MG63 (cell line): ENCODE data around the gene IL22RA1. TPM values are rescaled to one million over a fixed set of nuclear protein-coding genes. Genes with fewer than 3 reads are reported as not detected.

Experiments used
- DNase-seq: peaks from one replicate; pipeline ENCODE4 v3.0.0-alpha.2; 2020
- H3K27me3 ChIP-seq: fragments of 250-450 bp; sonication (Bioruptor Pico); 2 replicates; pipeline ENCODE4 v1.5.1; 2020; ENCODE audit warnings: mild to moderate bottlenecking, moderate library complexity
- H3K36me3 ChIP-seq: fragments of 250-450 bp; sonication (Bioruptor Pico); 2 replicates; pipeline ENCODE4 v1.5.1; 2020; ENCODE audit warnings: mild to moderate bottlenecking, moderate library complexity
- H3K4me3 ChIP-seq: fragments of 250-450 bp; sonication (Bioruptor Pico); 2 replicates; pipeline ENCODE4 v1.5.1; 2020; ENCODE audit warnings: mild to moderate bottlenecking, moderate library complexity
- H3K9me3 ChIP-seq: fragments of 250-450 bp; sonication (Bioruptor Pico); 2 replicates; pipeline ENCODE4 v1.5.1; 2020; ENCODE audit warnings: mild to moderate bottlenecking, moderate library complexity
- total RNA-seq: library from RNA; depleted of rRNA; stranded (reverse); fragments of >200 nt; shearing (Covaris generic); gene quantifications from 2 replicates; pipeline ENCODE4 v1.2.3, GENCODE V29; 2014; ENCODE audit warnings: low replicate concordance; rRNA removed

IL22RA1 gene, protein sequence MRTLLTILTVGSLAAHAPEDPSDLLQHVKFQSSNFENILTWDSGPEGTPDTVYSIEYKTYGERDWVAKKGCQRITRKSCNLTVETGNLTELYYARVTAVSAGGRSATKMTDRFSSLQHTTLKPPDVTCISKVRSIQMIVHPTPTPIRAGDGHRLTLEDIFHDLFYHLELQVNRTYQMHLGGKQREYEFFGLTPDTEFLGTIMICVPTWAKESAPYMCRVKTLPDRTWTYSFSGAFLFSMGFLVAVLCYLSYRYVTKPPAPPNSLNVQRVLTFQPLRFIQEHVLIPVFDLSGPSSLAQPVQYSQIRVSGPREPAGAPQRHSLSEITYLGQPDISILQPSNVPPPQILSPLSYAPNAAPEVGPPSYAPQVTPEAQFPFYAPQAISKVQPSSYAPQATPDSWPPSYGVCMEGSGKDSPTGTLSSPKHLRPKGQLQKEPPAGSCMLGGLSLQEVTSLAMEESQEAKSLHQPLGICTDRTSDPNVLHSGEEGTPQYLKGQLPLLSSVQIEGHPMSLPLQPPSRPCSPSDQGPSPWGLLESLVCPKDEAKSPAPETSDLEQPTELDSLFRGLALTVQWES
- total RNA-seq: 0.86 TPM in 1 of 2 replicates, not detected in the other

DNA sequence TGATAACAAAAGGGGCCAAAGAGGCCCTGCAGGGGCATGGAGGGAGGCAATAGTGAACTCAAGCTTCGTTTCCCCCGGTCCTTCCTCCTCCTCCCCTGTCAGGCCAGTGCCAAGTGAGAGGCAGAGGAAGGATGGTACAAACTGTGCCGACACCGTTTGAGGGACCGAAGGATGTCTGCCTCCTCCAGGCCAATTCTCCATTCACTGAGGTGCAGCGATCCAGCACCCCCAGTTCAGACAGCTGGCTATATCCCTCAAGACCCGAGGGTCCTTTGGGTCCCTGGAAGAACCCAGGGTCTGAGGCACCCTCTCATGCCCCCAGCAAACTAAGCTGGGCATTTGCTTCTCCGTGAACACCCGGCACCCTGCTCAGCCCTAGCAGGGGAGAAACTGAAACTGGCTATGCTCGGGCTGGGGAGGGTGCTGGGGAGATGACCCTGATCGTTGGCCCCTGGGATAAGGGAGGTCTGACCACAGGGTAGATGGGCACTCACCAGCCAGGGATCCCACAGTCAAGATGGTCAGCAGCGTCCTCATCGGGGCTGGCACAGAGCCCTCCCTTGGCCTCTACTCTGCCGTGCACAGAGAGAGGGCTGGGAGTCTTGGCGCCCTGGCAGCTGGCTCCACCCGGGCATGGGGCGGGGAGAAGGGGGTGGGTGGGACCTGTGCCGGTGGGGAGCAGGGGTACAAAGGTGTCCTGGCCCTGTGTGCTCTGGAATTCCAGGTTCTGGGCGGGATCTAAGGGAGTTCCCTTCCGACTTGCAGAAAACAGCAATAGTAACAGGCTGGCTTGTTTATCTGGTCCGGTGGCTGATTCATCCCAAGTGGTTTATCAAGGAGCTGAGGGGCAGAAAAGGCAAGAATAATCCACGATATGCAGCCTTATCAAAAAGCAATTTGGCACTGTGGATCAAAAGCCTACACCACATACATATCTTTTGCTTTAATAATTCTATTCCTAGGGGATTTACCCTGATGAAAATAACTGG is at the start of gene IL22RA1:
IL22RA1 (minus strand) TSS at position 595 of the 989 bp plus-strand sequence; CDS start at position 537, 58 bp downstream.
- Histone ChIP-seq H3K36me3 (no peaks in the 10 kb centered on the region), H3K9me3 (no peaks in the 10 kb centered on the region), H3K4me3 (peak within 1 kb of the TSS; percentile 56), H3K27me3 (no peaks in the 10 kb centered on the region)
- peak; percentile 59 for DNase-seq

DNA sequence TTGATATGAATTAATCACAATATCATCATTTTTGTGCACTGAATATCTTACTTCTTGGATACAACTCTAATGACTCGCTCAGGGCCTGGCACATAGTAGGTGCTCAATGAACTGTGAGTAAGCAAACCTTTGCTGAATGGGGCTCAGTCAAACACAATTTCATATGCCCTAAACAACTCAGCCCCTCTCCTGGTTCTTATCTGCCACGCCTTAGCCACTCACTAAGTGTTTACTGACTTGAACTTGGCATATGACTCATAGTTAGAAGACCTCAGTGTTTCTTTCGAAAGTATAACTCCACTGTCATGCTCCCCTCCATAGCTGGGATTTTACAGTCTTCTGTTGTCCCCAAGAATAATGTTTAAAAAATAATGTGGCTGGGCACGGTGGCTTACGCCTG is 48.9 kb upstream of the IL22RA1 start:
- peak; percentile 52 for DNase-seq
- H3K9me3 ChIP-seq: no peaks in the 10 kb centered on the region

DNA sequence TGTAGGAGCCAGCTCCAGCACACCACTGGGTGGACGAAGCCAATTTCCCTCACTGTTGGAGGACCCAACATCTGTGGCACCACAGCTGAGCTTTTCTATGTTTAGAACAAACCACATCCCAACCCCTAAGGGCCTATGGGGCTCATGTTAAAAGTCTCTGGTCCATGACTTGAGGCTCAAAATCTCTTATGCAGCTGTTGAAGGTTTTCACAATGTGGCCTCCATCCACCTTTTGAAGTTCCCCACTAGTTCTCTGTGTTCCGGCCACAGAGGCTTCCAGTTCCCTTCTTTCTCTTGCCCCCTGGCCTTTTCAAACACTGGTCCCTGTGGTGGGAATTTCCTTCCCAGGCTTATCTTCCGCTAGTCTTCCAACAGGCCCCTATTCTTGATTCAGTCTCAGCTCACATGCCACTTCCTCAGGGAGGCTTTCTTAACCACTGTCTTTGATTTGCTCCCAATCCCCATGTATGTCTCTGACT is 48.1 kb upstream of the IL22RA1 start:
- no peaks in the 10 kb centered on the region for H3K36me3 ChIP-seq
- H3K4me3 ChIP-seq: no peak overlapping the region
- H3K9me3 ChIP-seq: no peaks in the 10 kb centered on the region
- no peak for DNase-seq
- H3K27me3 ChIP-seq: no peaks in the 10 kb centered on the region

More for the DNA sequence above, 48.9 kb upstream of the IL22RA1 start:
- no peaks in the 10 kb centered on the region for H3K36me3 ChIP-seq
- no peaks in the 10 kb centered on the region for H3K27me3 ChIP-seq
- no peak overlapping the region for H3K4me3 ChIP-seq

DNA sequence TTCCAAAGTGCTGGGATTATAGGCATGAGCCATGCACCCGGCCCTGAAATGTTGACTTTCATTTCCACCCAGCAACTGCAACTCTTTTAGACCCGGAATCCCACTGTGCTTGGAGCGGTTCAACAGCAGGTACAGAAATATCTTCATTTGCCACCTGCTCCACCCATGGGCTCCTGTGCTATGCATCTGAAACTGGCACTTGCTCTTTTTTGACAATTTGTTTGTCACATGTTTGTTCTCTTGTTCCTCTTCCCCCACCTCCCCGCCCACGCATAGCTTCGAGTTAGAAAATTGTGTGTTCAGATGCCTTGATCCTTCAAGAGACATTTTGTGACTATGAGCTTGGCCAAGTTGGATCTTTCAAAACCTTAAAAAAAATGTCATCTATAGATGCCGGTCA is 46.6 kb upstream of the IL22RA1 start:
- DNase-seq: no peak
- Histone ChIP-seq H3K9me3 (no peaks in the 10 kb centered on the region), H3K36me3 (no peaks in the 10 kb centered on the region), H3K4me3 (no peak overlapping the region), H3K27me3 (no peaks in the 10 kb centered on the region)

DNA sequence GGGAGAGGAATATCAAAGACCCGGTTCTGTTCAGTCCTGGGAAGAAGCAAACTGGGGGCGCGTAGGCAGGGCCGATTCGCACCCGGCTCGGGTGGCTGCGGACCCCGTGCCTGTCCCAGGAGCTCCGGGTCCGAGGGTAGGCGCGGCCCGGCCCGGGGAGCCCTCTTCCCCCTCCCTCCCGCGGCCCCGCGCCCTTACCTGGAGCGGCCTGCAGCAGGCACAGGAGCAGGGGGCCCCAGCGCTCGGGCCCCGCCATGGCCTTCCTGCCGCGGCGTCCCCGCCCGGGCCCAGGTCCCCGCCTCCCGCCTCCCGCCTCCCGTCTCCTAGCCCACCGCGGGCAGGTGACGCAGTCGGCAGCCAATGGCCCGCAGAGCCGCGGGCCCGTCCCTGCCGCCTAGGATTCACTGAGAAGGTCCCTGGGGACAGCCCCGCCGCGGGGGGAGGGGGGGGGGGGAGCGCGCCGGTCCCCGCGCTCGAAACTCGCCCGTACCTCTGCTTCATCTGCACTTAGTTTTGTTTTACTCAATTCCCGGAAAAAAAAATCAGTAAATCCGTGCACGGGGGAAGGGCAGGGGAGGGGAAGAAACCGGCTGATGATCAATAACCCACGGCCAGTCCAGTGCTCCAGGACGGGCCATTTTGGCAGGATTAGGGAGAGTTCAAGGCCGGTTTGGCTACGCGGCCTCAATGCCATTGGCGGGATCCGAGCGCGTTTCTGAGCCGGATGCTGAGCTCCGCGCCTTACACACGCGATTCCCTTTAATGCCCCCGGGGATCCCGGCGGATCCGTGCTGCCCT is 44.3 kb upstream of the IL22RA1 start, which contains the start of gene IFNLR1:
IFNLR1 (minus strand) TSS at position 297 of the 798 bp plus-strand sequence; CDS start at position 256, 41 bp downstream.
- H3K9me3 ChIP-seq: no peaks in the 10 kb centered on the region
- peak within 1 kb of the TSS; percentile 41 for H3K4me3 ChIP-seq
- DNase-seq: peak; percentile 47
- H3K27me3 ChIP-seq: no peaks in the 10 kb centered on the region
- no peaks in the 10 kb centered on the region for H3K36me3 ChIP-seq

DNA sequence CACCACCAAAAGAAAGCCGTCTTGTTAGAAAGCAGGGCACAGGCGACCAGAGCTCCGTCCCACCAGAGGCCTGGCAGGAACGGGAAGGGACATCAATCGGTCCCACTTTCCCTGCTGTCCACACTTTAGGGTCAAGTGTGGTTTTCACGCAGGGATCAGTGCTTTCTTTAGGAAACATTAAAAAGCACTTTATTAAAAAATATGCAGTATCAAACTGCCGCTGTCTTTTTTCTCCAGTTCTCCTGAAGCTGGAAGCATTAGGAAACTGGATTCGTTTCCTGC is 43.7 kb upstream of the IL22RA1 start:
- H3K4me3 ChIP-seq: peak overlapping the region; percentile 41
- H3K27me3 ChIP-seq: no peaks in the 10 kb centered on the region
- no peak for DNase-seq
- no peaks in the 10 kb centered on the region for H3K36me3 ChIP-seq
- no peaks in the 10 kb centered on the region for H3K9me3 ChIP-seq

DNA sequence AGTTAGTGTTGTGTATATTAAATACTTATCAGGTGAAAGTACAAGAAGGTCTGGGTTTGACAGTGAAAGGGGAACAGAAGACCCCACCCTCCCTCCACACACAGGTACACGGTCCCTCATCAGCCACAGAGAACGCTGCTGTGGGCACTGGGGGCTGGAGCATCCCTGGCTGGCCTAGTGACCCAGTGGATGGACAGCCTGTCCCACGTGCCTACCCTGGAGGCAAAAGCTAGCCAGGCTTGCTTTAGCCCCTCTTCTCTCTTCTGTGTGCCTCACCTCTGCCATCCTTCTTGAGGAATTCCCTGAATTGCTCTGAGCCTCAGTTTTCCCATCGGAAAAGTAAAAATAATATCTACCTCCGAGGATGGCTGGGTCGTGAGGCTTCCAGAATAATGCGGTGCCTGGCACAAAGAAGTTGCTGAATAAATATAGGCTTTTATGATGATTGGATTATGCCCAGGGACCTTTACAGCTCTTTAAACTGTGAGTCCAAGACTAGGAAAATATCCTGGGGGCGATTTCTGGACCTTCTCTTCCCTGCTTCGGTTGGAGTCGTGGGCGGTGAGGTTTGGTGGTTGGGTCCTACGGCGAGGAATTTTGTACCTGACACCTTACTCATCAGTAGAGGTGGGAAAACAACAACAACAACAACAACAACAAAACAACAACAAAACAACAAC is 43.2 kb upstream of the IL22RA1 start:
- H3K4me3 ChIP-seq: no peak overlapping the region
- no peaks in the 10 kb centered on the region for H3K36me3 ChIP-seq
- no peak for DNase-seq
- no peaks in the 10 kb centered on the region for H3K27me3 ChIP-seq
- no peaks in the 10 kb centered on the region for H3K9me3 ChIP-seq

DNA sequence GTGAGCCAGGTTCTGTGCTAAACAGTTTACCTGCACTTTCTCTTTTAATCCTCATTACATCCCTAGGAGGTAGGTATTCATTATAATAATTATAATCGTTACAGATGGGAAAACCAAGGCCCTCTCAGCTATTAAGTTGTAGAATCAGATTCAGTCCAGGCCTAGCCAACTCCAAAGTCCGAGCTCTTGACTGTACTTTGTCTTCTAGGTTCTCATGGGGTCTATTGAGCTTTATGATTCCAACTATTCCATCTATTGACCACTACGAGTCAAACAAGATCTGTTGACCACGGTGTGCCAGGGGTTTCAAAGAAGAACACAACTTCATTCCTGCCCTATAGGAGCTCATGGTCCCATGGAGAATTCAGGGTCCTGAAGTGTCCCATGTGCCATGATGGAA is 42.1 kb upstream of the IL22RA1 start:
- Histone ChIP-seq H3K36me3 (no peaks in the 10 kb centered on the region), H3K4me3 (no peak overlapping the region), H3K27me3 (no peaks in the 10 kb centered on the region), H3K9me3 (no peaks in the 10 kb centered on the region)
- DNase-seq: no peak

DNA sequence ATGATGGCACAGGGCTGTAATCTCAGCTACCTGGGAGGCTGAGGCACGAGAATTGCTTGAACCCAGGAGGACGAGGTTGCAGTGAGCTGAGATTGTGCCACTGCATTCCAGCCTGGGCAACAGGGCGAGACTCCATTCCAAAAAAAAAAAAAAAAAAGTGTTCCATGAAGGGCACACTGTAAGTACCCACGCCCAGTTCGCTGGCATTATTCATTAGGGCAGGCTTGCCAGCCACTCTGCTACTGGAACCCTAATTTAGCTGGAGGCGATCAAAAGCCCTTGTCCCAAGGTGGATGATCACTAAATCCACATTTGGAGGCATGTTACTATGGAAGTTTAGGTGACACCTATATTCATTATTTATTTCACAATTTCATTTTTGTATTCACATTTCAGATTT is 39.1 kb upstream of the IL22RA1 start:
- Histone ChIP-seq H3K4me3 (no peak overlapping the region), H3K9me3 (no peaks in the 10 kb centered on the region), H3K27me3 (no peaks in the 10 kb centered on the region), H3K36me3 (no peaks in the 10 kb centered on the region)
- DNase-seq: no peak

DNA sequence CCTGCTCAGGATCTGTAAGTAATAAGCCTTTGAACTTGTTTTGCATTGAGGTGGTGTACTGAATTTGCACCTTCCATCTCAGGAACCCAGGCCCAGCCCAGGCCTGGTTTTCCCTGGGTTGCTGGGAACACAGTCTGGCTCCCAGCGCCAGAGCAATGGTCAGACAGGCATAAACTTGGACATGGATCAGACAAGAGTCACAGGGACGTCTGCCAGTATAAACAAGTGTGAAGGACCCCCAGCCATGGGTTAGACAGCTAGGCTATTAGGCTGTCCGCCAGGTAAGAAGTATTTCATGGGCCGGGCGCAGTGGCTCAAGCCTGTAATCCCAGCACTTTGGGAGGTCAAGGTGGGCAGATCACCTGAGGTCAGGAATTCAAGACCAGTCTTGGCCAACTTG is 38.7 kb upstream of the IL22RA1 start:
- Histone ChIP-seq H3K27me3 (no peaks in the 10 kb centered on the region), H3K4me3 (no peak overlapping the region), H3K9me3 (no peaks in the 10 kb centered on the region), H3K36me3 (no peaks in the 10 kb centered on the region)
- DNase-seq: no peak

DNA sequence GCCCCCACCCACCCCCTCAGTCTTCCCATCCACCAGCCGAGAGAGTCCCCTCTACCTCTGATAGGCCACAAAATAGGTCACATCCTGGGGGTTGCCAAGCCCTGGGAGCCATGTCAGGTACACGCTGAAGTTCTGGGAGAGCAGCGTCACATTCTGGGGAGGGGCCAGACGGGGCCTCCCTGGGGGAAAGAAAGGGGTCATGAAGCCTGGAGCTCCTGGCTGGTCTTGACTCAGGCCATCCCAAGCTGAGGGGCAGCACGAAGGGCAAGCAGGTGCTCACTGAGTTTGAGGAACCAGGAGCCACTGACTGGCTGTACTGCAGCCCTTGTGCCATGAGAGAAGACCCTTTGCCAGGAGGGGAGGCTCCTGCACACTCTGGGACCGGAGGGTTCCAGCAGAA is 37.7 kb upstream of the IL22RA1 start:
- DNase-seq: no peak
- no peaks in the 10 kb centered on the region for H3K36me3 ChIP-seq
- no peaks in the 10 kb centered on the region for H3K9me3 ChIP-seq
- H3K4me3 ChIP-seq: no peak overlapping the region
- no peaks in the 10 kb centered on the region for H3K27me3 ChIP-seq

DNA sequence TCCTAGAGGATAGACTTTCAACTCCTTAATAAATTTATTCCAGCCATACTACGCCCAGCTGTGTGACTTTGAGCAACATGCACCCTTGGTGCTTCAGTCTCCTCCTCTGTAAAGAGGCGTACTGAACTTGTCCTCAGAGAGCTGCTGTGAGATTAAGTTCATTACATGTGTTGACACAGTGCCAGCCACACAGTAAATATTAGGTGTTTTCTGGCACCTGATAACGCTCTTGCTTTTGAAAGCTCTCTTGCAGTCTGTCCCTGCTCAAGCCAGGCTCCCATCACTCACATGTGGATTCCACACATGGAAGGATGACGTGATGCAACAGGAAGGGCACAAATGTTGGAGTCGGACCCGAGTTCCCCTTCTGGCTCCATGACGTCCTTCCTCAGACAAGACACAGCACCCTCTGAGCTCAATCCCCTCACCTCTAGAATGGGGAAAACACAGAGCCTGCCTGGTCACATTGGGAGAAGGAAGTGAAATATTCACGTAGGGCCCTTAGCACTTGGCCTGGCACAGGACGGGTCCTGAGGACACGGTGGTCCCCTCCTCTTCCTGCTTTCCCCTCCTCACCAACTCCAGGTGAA is 36.4 kb upstream of the IL22RA1 start:
- no peak overlapping the region for H3K4me3 ChIP-seq
- H3K36me3 ChIP-seq: no peaks in the 10 kb centered on the region
- no peak for DNase-seq
- H3K27me3 ChIP-seq: no peaks in the 10 kb centered on the region
- H3K9me3 ChIP-seq: no peaks in the 10 kb centered on the region

DNA sequence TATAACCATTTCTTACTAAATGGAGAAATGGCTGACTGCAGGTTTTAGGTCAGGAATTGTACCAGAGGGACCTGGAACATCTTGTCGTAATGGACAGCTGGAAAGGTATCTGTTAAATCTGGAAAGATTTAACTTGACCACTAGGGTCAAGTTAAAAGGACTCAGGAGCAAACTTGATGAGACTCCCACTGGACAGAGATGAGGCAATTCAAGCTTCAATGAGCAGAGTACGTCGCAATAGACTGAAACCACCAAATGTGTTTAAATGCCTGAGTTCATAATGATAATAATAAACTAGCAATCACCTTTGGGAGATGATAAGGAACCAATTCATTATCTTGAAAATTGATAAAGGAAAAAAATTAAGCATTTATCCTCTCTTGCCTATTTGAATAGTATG is 35.5 kb upstream of the IL22RA1 start:
- Histone ChIP-seq H3K27me3 (no peaks in the 10 kb centered on the region), H3K9me3 (no peaks in the 10 kb centered on the region), H3K4me3 (no peak overlapping the region), H3K36me3 (no peaks in the 10 kb centered on the region)
- no peak for DNase-seq

DNA sequence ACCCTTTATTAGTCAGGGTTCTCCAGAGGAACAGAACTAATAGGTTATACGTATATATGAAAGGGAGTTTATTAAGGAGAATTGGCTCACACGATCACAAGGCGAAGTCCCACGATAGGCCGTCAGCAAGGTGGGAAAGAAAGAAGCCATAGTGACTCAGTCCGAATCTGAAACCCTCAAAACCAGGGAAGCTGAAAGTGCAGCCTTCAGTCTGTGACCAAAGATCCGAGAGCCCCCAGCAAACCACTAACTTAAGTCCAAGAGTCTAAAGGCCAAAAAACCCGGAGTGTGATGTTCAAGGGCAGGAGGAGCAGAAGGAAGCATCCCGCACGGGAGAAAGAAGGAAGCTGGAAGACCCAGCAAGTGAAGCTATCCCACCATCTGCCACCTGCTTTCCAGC is 34.2 kb upstream of the IL22RA1 start:
- H3K9me3 ChIP-seq: no peaks in the 10 kb centered on the region
- H3K4me3 ChIP-seq: no peak overlapping the region
- H3K27me3 ChIP-seq: no peaks in the 10 kb centered on the region
- DNase-seq: no peak
- H3K36me3 ChIP-seq: no peaks in the 10 kb centered on the region

DNA sequence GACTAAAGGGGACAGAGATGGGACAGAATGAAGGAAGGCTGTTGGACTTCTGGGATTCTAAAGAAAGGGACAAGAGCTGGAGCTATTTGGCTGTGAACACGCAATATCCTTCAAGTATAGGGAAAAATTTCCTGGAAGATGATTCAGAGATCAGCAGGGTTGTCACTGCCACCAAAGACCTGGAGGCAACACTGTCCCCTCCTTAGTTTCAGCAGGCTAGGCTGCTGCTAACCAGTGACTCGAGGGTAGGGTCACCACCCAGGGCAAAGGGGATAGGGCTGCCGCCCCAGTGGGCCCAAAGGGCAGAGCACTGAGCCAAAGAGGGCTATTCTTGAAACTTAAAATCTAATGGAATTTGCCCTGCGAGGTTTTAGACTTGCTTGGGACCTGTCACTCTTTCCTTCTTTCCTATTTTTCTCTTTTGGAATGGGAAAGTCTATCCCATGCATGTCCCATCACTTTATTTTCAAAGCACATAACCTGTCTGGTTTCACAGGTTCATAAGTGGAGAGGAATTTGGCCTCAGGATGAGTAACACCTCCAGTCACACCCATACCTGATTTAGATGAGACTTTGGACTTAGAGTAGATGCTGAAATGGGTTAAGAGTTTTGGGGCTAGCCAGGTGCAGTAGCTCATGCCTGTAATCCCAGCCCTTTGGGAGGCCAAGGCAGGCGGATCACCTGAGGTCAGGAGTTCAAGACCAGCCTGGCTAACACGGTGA is 32.3 kb upstream of the IL22RA1 start:
- no peak overlapping the region for H3K4me3 ChIP-seq
- no peaks in the 10 kb centered on the region for H3K9me3 ChIP-seq
- H3K27me3 ChIP-seq: no peaks in the 10 kb centered on the region
- H3K36me3 ChIP-seq: no peaks in the 10 kb centered on the region
- DNase-seq: no peak
